ENCODE results near the gene SPOCK1. TPM values are rescaled to one million over a fixed set of nuclear protein-coding genes. Genes with fewer than 3 reads are reported as not detected.

Gene SPOCK1
- total RNA-seq, 4 donors from 2014 or later = 22.7 to 117 (median 41.8) TPM

DNA sequence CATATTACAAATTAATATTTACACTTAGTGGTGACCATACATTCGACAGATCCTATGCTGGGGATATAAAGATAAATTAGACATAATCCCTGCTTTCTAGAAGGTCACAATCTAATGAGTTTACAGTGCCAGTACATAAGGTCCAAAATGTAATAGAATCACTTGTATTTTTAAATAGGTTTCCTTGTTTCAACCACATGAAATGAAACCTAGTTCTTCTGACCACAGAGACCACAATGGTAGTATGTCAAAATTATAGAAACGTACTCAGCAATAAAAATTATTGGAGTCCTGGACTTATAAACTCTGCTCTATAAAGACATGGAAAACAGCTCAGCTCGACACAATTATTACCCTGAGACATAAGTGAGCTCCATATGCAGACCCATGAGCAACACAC, 444.3 kb downstream of the SPOCK1 start:
- no peak for ATAC-seq (ENCODE audit: low FRiP score)
- TF ChIP-seq, protein P1, sequence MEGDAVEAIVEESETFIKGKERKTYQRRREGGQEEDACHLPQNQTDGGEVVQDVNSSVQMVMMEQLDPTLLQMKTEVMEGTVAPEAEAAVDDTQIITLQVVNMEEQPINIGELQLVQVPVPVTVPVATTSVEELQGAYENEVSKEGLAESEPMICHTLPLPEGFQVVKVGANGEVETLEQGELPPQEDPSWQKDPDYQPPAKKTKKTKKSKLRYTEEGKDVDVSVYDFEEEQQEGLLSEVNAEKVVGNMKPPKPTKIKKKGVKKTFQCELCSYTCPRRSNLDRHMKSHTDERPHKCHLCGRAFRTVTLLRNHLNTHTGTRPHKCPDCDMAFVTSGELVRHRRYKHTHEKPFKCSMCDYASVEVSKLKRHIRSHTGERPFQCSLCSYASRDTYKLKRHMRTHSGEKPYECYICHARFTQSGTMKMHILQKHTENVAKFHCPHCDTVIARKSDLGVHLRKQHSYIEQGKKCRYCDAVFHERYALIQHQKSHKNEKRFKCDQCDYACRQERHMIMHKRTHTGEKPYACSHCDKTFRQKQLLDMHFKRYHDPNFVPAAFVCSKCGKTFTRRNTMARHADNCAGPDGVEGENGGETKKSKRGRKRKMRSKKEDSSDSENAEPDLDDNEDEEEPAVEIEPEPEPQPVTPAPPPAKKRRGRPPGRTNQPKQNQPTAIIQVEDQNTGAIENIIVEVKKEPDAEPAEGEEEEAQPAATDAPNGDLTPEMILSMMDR (IDR thresholded peaks at IDR 0.05) = no peak

DNA sequence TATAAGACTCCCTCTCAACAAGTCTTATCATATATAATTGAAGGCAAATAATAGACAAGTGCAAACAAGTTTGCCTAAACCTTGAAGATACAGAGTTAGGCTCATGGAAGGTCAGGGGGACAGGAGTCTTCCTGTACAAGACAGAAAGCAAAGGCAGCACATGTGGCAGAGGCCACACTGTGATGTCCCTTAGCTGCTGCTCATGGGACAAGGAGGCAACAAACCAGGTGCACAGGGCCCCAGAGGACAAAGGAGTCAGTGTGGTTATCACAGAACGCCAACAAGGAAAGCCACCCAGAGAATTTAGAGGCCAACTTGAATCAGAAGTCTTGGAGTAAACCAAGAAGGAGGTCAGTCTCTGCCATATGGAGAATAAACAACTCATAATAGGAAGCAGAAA, 444.8 kb downstream of the SPOCK1 start:
- ATAC-seq (ENCODE audit: low FRiP score) (no peak), DNase-seq (ENCODE audit: low spot score) (no peak)
- TF ChIP-seq, protein P1 (IDR thresholded peaks at IDR 0.05) = no peak

More for the DNA sequence above, 444.3 kb downstream of the SPOCK1 start:
- no peak for DNase-seq (ENCODE audit: low spot score)

DNA sequence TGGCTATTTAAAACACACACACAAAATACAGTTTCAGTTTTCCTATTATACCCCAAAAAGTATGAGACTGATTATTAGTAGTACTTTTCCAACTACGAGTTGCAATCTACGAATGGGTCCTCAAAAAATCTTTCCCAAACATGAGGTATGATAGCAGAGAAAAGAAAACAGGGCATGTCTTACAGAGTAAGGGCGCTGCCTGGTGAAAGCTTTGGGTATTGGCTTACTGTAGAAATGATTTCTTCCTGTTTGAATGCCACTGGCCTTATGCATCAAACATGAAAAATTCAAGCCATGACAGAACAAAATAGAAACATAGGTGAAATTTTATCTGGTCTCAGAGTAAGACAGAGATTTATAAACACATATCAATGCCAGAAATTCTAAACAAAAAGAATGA, 448.0 kb downstream of the SPOCK1 start:
- DNase-seq (ENCODE audit: low spot score) (no peak), ATAC-seq (ENCODE audit: low FRiP score) (no peak)
- TF ChIP-seq, protein P1 (IDR thresholded peaks at IDR 0.05) = no peak

DNA sequence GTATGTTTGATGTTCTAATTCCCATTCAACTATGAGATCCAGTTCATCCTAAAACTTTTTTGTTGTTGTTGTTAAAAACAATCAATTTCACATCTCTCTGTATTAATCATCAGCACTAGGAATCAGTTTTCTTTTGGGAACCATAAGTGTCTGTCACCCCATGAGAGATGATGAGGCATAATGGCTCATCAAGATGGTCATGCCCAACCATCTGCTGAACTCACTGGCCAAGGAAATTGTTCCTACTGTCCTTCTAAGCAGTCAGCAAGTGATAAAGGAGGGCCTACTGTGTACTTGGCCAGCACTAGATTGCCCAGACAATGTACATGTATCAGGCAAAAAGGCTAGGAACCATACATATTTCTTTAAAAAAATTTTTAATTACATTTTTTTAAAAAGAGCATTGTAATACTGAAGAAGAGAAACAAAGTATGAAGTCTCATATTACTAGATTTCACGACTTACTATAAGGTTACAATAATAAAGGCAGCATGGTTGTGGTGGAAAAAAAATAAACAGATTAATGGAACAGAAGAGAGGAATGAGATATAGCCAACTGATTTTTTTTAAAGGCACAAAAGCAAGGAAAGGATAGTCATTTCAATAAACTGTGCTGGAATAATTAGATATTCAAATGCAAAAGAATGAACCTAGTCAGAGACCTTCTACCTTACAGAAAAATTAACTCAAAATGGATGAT, 458.3 kb downstream of the SPOCK1 start:
- TF ChIP-seq, protein P1 (IDR thresholded peaks at IDR 0.05) = no peak
- no peak for DNase-seq (ENCODE audit: low spot score)
- no peak for ATAC-seq (ENCODE audit: low FRiP score)

DNA sequence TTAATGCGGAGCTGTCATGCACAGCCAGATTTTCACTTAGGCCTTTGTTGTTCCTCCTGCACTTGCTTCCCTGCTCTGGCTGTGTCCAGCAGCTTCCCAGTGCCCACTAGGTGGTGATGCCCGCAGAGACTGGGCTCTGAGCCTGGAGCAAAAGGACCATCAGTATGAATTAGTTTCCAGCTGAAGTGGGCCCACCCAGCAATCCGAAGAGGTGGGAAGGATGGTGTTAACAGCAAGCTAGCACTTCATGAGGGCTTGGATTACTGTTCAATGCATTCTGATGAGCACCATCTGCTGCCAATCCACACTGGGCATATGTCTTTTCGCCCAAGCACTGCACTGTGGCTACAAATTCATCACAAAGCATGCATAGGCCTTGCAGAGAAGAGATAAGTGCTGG, 459.1 kb downstream of the SPOCK1 start:
- no peak for ATAC-seq (ENCODE audit: low FRiP score)
- DNase-seq (ENCODE audit: low spot score) = no peak
- TF ChIP-seq, protein P1 (IDR thresholded peaks at IDR 0.05) = no peak

DNA sequence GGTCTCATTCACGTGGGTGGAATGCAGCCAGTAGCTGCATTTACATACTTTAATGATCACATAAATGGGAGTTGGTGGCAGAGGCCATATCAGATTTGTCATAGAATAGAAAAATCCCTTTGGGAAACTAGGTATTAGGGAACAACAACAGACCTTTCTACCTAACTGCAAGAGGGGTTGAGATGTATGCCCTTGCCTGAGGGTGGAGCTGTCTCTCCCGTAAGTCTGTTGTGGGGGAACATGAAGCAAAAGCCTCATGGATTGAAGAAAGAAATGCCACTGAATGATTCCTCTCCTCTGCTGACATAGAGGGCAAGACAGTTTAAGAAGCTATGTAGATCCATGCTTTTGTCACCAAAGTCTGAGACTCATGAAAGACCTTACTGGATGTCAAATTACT, 461.3 kb downstream of the SPOCK1 start:
- no peak for ATAC-seq (ENCODE audit: low FRiP score)
- TF ChIP-seq, protein P1 (IDR thresholded peaks at IDR 0.05) = no peak
- DNase-seq (ENCODE audit: low spot score) = no peak

DNA sequence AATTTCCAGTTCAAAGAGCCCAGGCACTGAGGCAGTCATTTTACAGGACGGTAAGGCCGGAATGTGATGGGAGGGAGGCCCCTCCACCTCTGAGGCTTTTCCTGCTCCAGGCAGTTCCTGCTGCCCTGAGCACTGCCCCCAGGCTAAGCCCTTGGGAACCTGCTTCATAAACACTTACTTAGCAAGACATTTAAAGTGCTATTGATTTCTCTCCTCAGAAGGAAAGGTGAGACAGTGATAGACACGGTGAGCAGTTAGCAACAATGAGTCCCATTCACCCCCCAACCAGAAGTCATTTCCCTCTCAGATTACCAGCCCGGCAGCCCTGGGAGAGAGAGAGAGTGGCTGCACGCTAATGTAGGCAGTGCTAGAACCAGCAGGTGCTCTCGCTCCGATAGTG, 462.5 kb downstream of the SPOCK1 start:
- ATAC-seq (ENCODE audit: low FRiP score) (no peak), DNase-seq (ENCODE audit: low spot score) (no peak)
- TF ChIP-seq, protein P1 (IDR thresholded peaks at IDR 0.05) = no peak

Data from omental fat pad (tissue), 4 donors.